ENCODE results near the gene WFDC10A. TPM values are rescaled to one million over a fixed set of nuclear protein-coding genes. Genes with fewer than 3 reads are reported as not detected.
"Not testable (repeated sequence)": the region's sequence is repeated elsewhere in the genome, so short reads cannot be mapped to it uniquely, and the experiment has no call there.

The WFDC10A gene
- total RNA-seq, 2 experiments from 2014 or later = not detected

DNA sequence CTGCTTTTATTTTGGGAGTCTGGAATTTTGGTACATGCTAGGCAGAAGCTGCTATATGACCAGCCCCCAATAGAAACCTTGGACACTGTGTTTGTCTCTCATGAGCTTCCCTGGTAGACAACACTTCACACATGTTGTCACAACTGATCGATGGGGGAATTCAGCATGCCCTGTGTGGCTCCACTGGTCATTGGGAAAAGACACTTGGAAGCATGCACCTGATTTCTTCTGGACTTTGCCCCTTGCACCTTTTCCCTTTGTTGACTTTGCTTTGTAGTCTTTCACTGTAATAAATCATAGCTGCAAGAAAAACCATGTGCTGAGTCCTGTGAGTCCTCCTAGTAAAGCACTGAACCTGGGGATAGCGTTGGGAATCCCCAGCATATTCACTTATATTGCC is 7.9 kb upstream of the WFDC10A start:
- CTCF ChIA-PET = no interaction called here
- Mint-ChIP-seq H3K27ac (no peak overlapping the region), H3K9me3 (ENCODE audit: low read depth) (no peaks in the 10 kb centered on the region), H3K4me1 (no peaks in the 10 kb centered on the region), H3K4me3 (no peak overlapping the region), H3K27me3 (peaks cover 23% of the 10 kb centered on the region), H3K36me3 (no peaks in the 10 kb centered on the region)
- DNase-seq (no peak), ATAC-seq (no peak)

GRCh38 chr20:45626540-45626939 is 3.0 kb upstream of the WFDC10A start:
- no peak for ATAC-seq

DNA sequence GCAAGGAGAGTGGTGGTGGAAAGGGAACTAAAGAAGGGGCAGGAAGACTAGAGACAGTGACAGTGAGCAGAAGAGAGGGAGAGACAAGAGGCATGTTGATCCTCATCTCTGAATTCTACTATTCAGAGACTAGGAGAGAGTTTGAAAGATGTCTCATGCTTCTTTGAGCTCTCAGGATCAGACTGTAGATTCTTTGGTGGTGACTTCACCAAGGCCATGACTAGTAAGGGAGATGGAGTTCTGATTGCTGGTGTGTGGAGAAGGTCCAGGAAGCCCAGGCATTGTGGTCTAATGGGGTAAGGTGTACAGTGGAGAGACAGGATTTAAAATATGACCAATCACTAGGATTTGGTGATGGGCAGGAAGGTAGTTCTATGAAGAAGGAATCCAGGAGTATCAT is 832 bp downstream of the WFDC10A start:
- CTCF ChIA-PET = interaction anchor here (1.1 to 3.7 kb wide), 3 partner anchors 14 to 140 kb away, joined by 3 to 21 read pairs (median 4); no protein-coding TSS in a partner anchor
- H3K36me3 Mint-ChIP-seq = no peaks in the 10 kb centered on the region
- H3K9me3 Mint-ChIP-seq (ENCODE audit: low read depth) = no peaks in the 10 kb centered on the region
- no peak overlapping the region for H3K27ac Mint-ChIP-seq
- DNase-seq = no peak
- H3K4me1 Mint-ChIP-seq = no peaks in the 10 kb centered on the region
- peaks cover 19% of the 10 kb centered on the region for H3K27me3 Mint-ChIP-seq
- no peak for ATAC-seq
- H3K4me3 Mint-ChIP-seq = no peak overlapping the region

More at GRCh38 chr20:45626540-45626939, 3.0 kb upstream of the WFDC10A start:
- DNase-seq = no peak
- no peak overlapping the region for H3K27ac Mint-ChIP-seq
- H3K36me3 Mint-ChIP-seq = no peaks in the 10 kb centered on the region
- H3K9me3 Mint-ChIP-seq (ENCODE audit: low read depth) = no peaks in the 10 kb centered on the region
- no peak overlapping the region for H3K4me3 Mint-ChIP-seq
- CTCF ChIA-PET = no interaction called here
- H3K27me3 Mint-ChIP-seq = peaks cover 25% of the 10 kb centered on the region
- H3K4me1 Mint-ChIP-seq = no peaks in the 10 kb centered on the region

GRCh38 chr20:45631184-45631583 is 1.6 kb downstream of the WFDC10A start, which contains the start of gene WFDC9:
TSS of gene WFDC9 (minus strand) at chr20:45631284. CDS start at chr20:45610181, 21,103 bp downstream.
- H3K9me3 Mint-ChIP-seq (ENCODE audit: low read depth) = no peaks in the 10 kb centered on the region
- H3K27me3 Mint-ChIP-seq = peaks cover 19% of the 10 kb centered on the region
- no peak for ATAC-seq
- H3K4me3 Mint-ChIP-seq = no peak within 1 kb of the TSS
- no peaks in the 10 kb centered on the region for H3K36me3 Mint-ChIP-seq
- no peak for DNase-seq
- CTCF ChIA-PET = no interaction called here
- no peaks in the 10 kb centered on the region for H3K4me1 Mint-ChIP-seq
- no peak within 1 kb of the TSS for H3K27ac Mint-ChIP-seq

DNA sequence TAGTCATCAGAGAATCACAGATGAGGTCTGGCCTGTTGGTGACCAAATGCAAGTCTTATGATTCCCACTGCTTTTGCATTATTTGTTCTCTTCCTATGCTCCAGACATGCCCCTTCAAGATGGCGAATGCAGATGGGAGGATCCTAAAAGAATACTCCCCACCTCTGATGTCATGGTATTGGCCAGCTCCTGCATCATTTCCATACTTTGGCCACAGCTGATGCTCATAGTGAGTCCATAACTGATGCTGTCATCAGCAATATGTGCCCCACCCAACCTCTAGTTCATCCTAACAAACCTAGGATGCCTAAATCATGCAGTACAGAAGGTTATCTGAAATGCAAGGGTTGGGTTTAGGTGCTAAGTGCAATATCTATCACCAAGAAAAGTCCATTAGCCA is 7.0 kb downstream of the WFDC10A start:
- no peaks in the 10 kb centered on the region for H3K36me3 Mint-ChIP-seq
- CTCF ChIA-PET = no interaction called here
- H3K4me3 Mint-ChIP-seq = no peak overlapping the region
- H3K9me3 Mint-ChIP-seq (ENCODE audit: low read depth) = no peaks in the 10 kb centered on the region
- ATAC-seq (no peak), DNase-seq (no peak)
- no peaks in the 10 kb centered on the region for H3K4me1 Mint-ChIP-seq
- no peak overlapping the region for H3K27ac Mint-ChIP-seq
- H3K27me3 Mint-ChIP-seq = peaks cover 22% of the 10 kb centered on the region

GRCh38 chr20:45639687-45640086 is 10.1 kb downstream of the WFDC10A start:
- Mint-ChIP-seq H3K9me3 (ENCODE audit: low read depth) (no peaks in the 10 kb centered on the region), H3K27ac (no peak overlapping the region), H3K4me3 (no peak overlapping the region), H3K36me3 (no peaks in the 10 kb centered on the region), H3K4me1 (no peaks in the 10 kb centered on the region), H3K27me3 (peaks cover 14% of the 10 kb centered on the region)
- CTCF ChIA-PET = no interaction called here
- DNase-seq (no peak), ATAC-seq (no peak)

DNA sequence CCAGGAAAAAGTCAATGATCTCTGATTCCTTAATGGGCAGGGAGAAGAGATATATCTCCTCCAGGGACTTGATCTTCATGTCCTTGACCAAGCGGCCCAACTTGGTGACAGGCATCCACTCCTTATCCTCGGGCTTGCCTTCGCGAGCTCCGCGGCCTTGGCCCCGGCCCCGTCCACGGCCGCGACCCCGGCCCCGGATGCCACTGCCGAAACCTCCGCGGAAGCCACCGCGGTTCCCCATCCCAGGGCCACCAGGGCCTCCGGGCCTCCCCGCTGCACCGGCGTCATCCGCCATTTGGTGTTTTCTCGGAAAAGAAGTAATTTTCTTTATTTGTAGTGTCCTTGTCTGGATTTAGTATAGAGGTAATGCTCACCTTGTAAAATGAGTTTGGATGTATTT is 11.5 kb downstream of the WFDC10A start:
- H3K27ac Mint-ChIP-seq; H3K9me3 Mint-ChIP-seq (ENCODE audit: low read depth); H3K4me1 Mint-ChIP-seq; CTCF ChIA-PET; ATAC-seq; DNase-seq; H3K4me3 Mint-ChIP-seq; H3K36me3 Mint-ChIP-seq: not testable (repeated sequence)
- H3K27me3 Mint-ChIP-seq = peaks cover 15% of the 10 kb centered on the region

- CTCF ChIA-PET; H3K9me3 Mint-ChIP-seq (ENCODE audit: low read depth); H3K36me3 Mint-ChIP-seq; ATAC-seq; H3K4me3 Mint-ChIP-seq; H3K27me3 Mint-ChIP-seq; H3K27ac Mint-ChIP-seq; DNase-seq; H3K4me1 Mint-ChIP-seq: not testable (repeated sequence)
These were observed 16.3 kb downstream of the WFDC10A start for GRCh38 chr20:45645869-45646268.

- H3K27me3 Mint-ChIP-seq = peaks cover 3% of the 10 kb centered on the region
These were observed 17.3 kb downstream of the WFDC10A start for GRCh38 chr20:45646875-45647274.

GRCh38 chr20:45647441-45648050 is 18.0 kb downstream of the WFDC10A start:
- H3K9me3 Mint-ChIP-seq (ENCODE audit: low read depth) = no peaks in the 10 kb centered on the region
- H3K36me3 Mint-ChIP-seq = no peaks in the 10 kb centered on the region
- no peak overlapping the region for H3K4me3 Mint-ChIP-seq
- ATAC-seq (no peak), DNase-seq (no peak)
- CTCF ChIA-PET = no interaction called here
- no peak overlapping the region for H3K27ac Mint-ChIP-seq
- H3K4me1 Mint-ChIP-seq = no peaks in the 10 kb centered on the region
- peaks cover 3% of the 10 kb centered on the region for H3K27me3 Mint-ChIP-seq

More at GRCh38 chr20:45646875-45647274, 17.3 kb downstream of the WFDC10A start:
- Mint-ChIP-seq H3K36me3 (no peaks in the 10 kb centered on the region), H3K27ac (no peak overlapping the region), H3K4me3 (no peak overlapping the region), H3K4me1 (no peaks in the 10 kb centered on the region), H3K9me3 (ENCODE audit: low read depth) (no peaks in the 10 kb centered on the region)
- no peak for DNase-seq
- no peak for ATAC-seq
- CTCF ChIA-PET = no interaction called here

DNA sequence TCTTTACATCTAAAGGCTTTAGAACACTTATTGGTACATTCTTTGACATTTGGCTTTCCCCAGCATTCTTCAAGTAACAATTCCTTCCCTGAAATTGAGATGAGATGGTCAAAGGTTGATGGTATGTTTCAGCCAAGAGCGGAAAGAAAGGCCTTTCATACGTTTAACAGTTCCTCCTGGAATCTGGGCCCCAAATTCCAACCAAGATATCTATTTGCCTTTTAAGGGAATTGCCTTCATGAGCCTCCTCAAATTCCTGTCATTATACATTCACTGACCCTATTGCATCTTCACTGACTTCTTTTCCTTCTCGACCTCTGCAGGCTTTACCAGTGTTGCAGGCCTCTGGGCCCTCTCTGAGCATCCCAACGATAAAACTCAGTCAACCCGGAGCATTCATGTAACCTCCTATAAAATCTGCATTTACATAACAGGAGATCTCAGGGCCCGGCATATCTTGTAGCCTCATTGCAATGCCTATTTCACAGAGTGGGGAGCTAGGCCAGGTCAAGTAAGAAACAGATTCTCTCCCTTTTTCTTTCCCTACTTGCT is 19.8 kb downstream of the WFDC10A start:
- Mint-ChIP-seq H3K36me3 (no peaks in the 10 kb centered on the region), H3K27ac (no peak overlapping the region)

GRCh38 chr20:45651726-45652125 is 22.2 kb downstream of the WFDC10A start:
- DNase-seq; CTCF ChIA-PET; H3K27me3 Mint-ChIP-seq; H3K4me3 Mint-ChIP-seq; H3K4me1 Mint-ChIP-seq; H3K27ac Mint-ChIP-seq; ATAC-seq; H3K9me3 Mint-ChIP-seq (ENCODE audit: low read depth); H3K36me3 Mint-ChIP-seq: not testable (repeated sequence)

More for the DNA sequence above, 19.8 kb downstream of the WFDC10A start:
- CTCF ChIA-PET = no interaction called here
- Mint-ChIP-seq H3K9me3 (ENCODE audit: low read depth) (no peaks in the 10 kb centered on the region), H3K4me3 (no peak overlapping the region), H3K4me1 (no peaks in the 10 kb centered on the region), H3K27me3 (peaks cover 3% of the 10 kb centered on the region)
- DNase-seq (no peak), ATAC-seq (no peak)

- H3K4me1 Mint-ChIP-seq; H3K36me3 Mint-ChIP-seq; ATAC-seq; H3K9me3 Mint-ChIP-seq (ENCODE audit: low read depth); CTCF ChIA-PET; DNase-seq; H3K27me3 Mint-ChIP-seq; H3K27ac Mint-ChIP-seq; H3K4me3 Mint-ChIP-seq: not testable (repeated sequence)
These were observed 27.5 kb downstream of the WFDC10A start for GRCh38 chr20:45657038-45657437.

DNA sequence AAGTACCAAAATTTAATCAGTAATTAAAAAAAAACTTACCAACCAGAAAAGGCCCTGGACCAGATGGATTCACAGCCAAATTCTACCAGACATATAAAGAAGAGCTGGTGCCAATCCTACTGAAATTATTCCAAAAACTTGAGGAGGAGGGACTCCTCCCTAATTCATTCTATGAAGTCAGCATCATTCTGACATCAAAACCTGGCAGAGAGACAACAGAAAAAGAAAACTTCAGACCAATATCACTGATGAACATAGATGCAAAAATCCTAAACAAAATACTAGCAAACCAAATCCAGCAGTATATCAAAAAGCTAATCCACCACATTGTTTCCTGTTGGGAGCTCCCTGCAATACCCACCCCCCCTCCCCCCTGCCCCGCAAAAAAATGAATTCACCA is 40.6 kb downstream of the WFDC10A start, which contains the start of gene WFDC11:
TSS of gene WFDC11 (minus strand) at position 101 of the 400 bp plus-strand sequence. CDS start 19,639 bp downstream, outside the sequence.
- no peaks in the 10 kb centered on the region for H3K9me3 Mint-ChIP-seq (ENCODE audit: low read depth)
- DNase-seq (no peak), ATAC-seq (no peak)
- peaks cover 32% of the 10 kb centered on the region for H3K27me3 Mint-ChIP-seq
- H3K4me3 Mint-ChIP-seq = no peak within 1 kb of the TSS
- H3K27ac Mint-ChIP-seq = no peak within 1 kb of the TSS
- CTCF ChIA-PET = no interaction called here
- H3K36me3 Mint-ChIP-seq = no peaks in the 10 kb centered on the region
- no peaks in the 10 kb centered on the region for H3K4me1 Mint-ChIP-seq

Measured in activated CD8-positive, alpha-beta memory T cell treated with anti-CD3 and anti-CD28 coated beads, Interleukin-2, amount 10 ng/mL, durations not matched to agents 7 days and 5 days (primary cell).